GM12891 (cell line): ENCODE measurements around the gene DEPDC5.

Source experiments
- POLR2A ChIP-seq: IDR thresholded peaks from 2 replicates; pipeline ENCODE4 v1.6.1; 2011; ENCODE audit warnings: low read depth, low read length, control low read depth
- POLR2AphosphoS5 ChIP-seq: IDR thresholded peaks from 2 replicates; pipeline ENCODE4 v1.6.1; 2011; ENCODE audit warnings: low read depth, low read length, control low read depth
- SPI1 ChIP-seq: IDR thresholded peaks from 2 replicates; pipeline ENCODE4 v1.6.1; 2011; ENCODE audit warnings: low read depth, low read length, control low read depth
- TAF1 ChIP-seq: IDR thresholded peaks from 2 replicates; pipeline ENCODE4 v1.6.1; 2011; ENCODE audit warnings: low read depth, low read length, control low read depth

DNA sequence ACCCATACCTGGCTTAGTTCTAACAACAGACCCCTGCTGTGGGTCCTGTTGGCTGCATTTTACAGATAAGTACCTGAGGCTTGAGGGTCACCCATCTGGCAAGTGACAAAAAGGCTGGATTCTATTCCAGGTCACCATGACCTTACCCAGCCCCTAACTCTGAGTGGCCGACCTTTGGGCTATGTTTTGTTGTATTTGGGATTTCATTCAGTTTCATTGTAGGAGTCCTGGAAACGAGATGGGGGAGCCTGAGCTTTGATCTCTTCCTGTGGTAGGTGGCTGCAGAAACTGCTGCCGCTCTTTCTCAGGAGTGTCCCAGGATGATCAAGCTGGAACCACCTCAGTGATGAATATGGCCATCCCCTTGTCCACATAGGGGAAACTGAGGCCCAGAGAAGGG, 165.9 kb downstream of the DEPDC5 start:
- TF ChIP-seq POLR2A = no peak
- TF ChIP-seq SPI1 = no peak
- TF ChIP-seq TAF1 = no peak
- no peak for TF ChIP-seq POLR2AphosphoS5
